A549 (cell line): ENCODE measurements around the gene BRCA2. TPM values are rescaled to one million over a fixed set of nuclear protein-coding genes. Genes with fewer than 3 reads are reported as not detected.

ENCODE experiments used
- ATAC-seq, 2 experiments: fragments of 200-7000 bp in 1 of 2; fragments of >200 bp in 1 of 2; cut with Nextera tagmentation in 1 of 2; cut with Tn5 transposase in 1 of 2; 3 replicates each; pipeline versions ENCODE4 v1.8.0 to v1.9.1; 2018 to 2020; ENCODE audit warnings: mild to moderate bottlenecking in 1 of 2, moderate library complexity in 1 of 2
- CTCF ChIA-PET: fragments of 300-600 bp; sonication (Branson Sonifier 250); formaldehyde crosslinking; extraction: SDS; loops from one replicate; lab custom pipeline; 2021; ENCODE audit warnings: antibody characterized with exemption, inconsistent platforms; lab: Yijun Ruan, JAX
- POLR2A ChIA-PET: fragments of 350-600 bp; formaldehyde crosslinking; extraction: SDS; loops from one replicate; lab custom pipeline; 2021; ENCODE audit warnings: antibody characterized with exemption, inconsistent platforms; lab: Yijun Ruan, JAX
- DNase-seq, 2 experiments: peaks; one replicate each; pipeline versions ENCODE4 v3.0.0 to v3.0.0-alpha.2; 2011 to 2016; ENCODE audit warnings: low read depth in 1 of 2, low spot score in 1 of 2
- FAIRE-seq: peaks from 2 replicates; lab custom pipeline; 2011; peaks lifted over from hg19 to GRCh38; lab: Jason Lieb, UNC
- H3K27ac ChIP-seq, 2 experiments: fragments of >200 bp; sonication (Bioruptor Twin); formaldehyde crosslinking; 3 replicates each; pipeline ENCODE4 v1.5.1; 2016 to 2017
- H3K4me1 ChIP-seq: fragments of >200 bp; sonication (Bioruptor Twin); formaldehyde crosslinking; 3 replicates; pipeline ENCODE4 v1.6.1; 2016
- H3K4me2 ChIP-seq: fragments of >200 bp; sonication (Bioruptor Twin); formaldehyde crosslinking; 3 replicates; pipeline ENCODE4 v1.6.1; 2016
- H3K4me3 ChIP-seq: fragments of >200 bp; sonication (Bioruptor Twin); formaldehyde crosslinking; 3 replicates; pipeline ENCODE4 v1.5.1; 2016
- H3K9me3 ChIP-seq: fragments of >200 bp; sonication (Bioruptor Twin); formaldehyde crosslinking; 3 replicates; pipeline ENCODE4 v1.6.1; 2016
- ATOH8 ChIP-seq: fragments of 250-450 bp; sonication (Bioruptor Pico); IDR thresholded peaks from 2 replicates; pipeline ENCODE4 v1.5.0; 2020; ENCODE audit warnings: low read depth, mild to moderate bottlenecking, moderate library complexity
- BCL3 ChIP-seq: fragments of >200 bp; sonication (Bioruptor Twin); formaldehyde crosslinking; IDR thresholded peaks from 3 replicates; pipeline ENCODE4 v1.6.1; 2016
- CBX2 ChIP-seq: fragments of 200-600 bp; sonication (generic); IDR thresholded peaks from 2 replicates; pipeline ENCODE4 v1.6.1; 2016; ENCODE audit warnings: low read depth, mild to moderate bottlenecking, borderline replicate concordance
- CTCF ChIP-seq: fragments of >200 bp; sonication (Bioruptor Twin); formaldehyde crosslinking; IDR thresholded peaks from 3 replicates; pipeline ENCODE4 v1.5.1; 2016
- E2F6 ChIP-seq: IDR thresholded peaks from 2 replicates; pipeline ENCODE4 v1.6.1; 2012; ENCODE audit warnings: low read depth, borderline replicate concordance
- EP300 ChIP-seq, 2 experiments: fragments of >200 bp; sonication (Bioruptor Twin); formaldehyde crosslinking; IDR thresholded peaks; 2 replicates in 1 of 2; 3 replicates in 1 of 2; pipeline ENCODE4 v1.6.1; 2016 to 2017
- FOSL2 ChIP-seq, 2 experiments: fragments of 450-650 bp in 1 of 2; fragments of >200 bp in 1 of 2; sonication (Bioruptor Twin) in 1 of 2; formaldehyde crosslinking; IDR thresholded peaks; 2 replicates each; pipeline versions ENCODE4 v1.5.0 to v1.6.1; 2016 to 2020; ENCODE audit warnings: mild to moderate bottlenecking in 1 of 2, moderate library complexity in 1 of 2
- HOXA7 ChIP-seq: fragments of 250-450 bp; sonication (Bioruptor Pico); IDR thresholded peaks from 2 replicates; pipeline ENCODE4 v1.5.0; 2020; ENCODE audit warnings: mild to moderate bottlenecking, moderate library complexity
- POLR2A ChIP-seq: IDR thresholded peaks from 2 replicates; pipeline ENCODE4 v1.6.1; 2012; ENCODE audit warnings: mild to moderate bottlenecking, low read length
- RFX5 ChIP-seq: fragments of 450-650 bp; IDR thresholded peaks from 2 replicates; pipeline ENCODE4 v1.7.1; 2014; ENCODE audit warnings: antibody characterized with exemption, mild to moderate bottlenecking, moderate library complexity
- RNF2 ChIP-seq: fragments of 200-600 bp; sonication (generic); IDR thresholded peaks from 2 replicates; pipeline ENCODE4 v1.6.1; 2016; ENCODE audit warnings: low read depth, mild to moderate bottlenecking, antibody characterized with exemption, moderate library complexity, borderline replicate concordance
- SMC3 ChIP-seq: fragments of >200 bp; sonication (Bioruptor Twin); formaldehyde crosslinking; IDR thresholded peaks from 3 replicates; pipeline ENCODE4 v1.6.1; 2018; ENCODE audit warnings: inconsistent platforms
- USF2 ChIP-seq: fragments of 450-650 bp; IDR thresholded peaks from 2 replicates; pipeline ENCODE4 v1.6.1; 2014; ENCODE audit warnings: antibody characterized with exemption
- ZFP36 ChIP-seq: fragments of 450-650 bp; IDR thresholded peaks from 2 replicates; pipeline ENCODE4 v1.6.1; 2014; ENCODE audit warnings: borderline replicate concordance; ENCODE audit not compliant: partially characterized antibody
- WGBS: methylation state at CpG from one replicate; pipeline ENCODE4 v1.1.6; 2017; ENCODE audit errors: missing lambda C conversion rate; 5-methylcytosine and 5-hydroxymethylcytosine counted together
- polyA plus RNA-seq, 4 experiments: library from polyadenylated mRNA; depleted of rRNA in 3 of 4; stranded (reverse); fragments of >200 nt; fragmentation: RNase III in 1 of 4; extraction: RNeasy Plus Mini Kit Qiagen cat#74134 plus additional on column Dnase treatment in 1 of 4; gene quantifications; 2 replicates in 3 of 4; 3 replicates in 1 of 4; pipeline ENCODE4 v1.2.3, GENCODE V29; 2011 to 2017

BRCA2 gene
- polyA plus RNA-seq, 2 of the 4 experiments (the other 2 are of a cell fraction): 2.6 to 4.6 TPM

GRCh38 chr13:32428581-32429432 is 113.5 kb downstream of the BRCA2 start:
- POLR2A ChIA-PET: no interaction called here

GRCh38 chr13:32429433-32429909 is 114.2 kb downstream of the BRCA2 start:
- Histone ChIP-seq H3K4me2 (no peak overlapping the region), H3K9me3 (no peaks in the 10 kb centered on the region), H3K4me3 (no peak overlapping the region), H3K27ac (no peak overlapping the region), H3K4me1 (no peaks in the 10 kb centered on the region)
- ChIA-PET CTCF (interaction anchor here (0.6 to 1.7 kb wide), 2 partner anchors 156 to 1312 kb away, joined by 3 read pairs; no protein-coding TSS in a partner anchor), POLR2A (no interaction called here)
- 92% methylated on average over 6 of the region's 6 CpGs for WGBS
- DNase-seq (no peak), ATAC-seq (no peak), FAIRE-seq (no peak)
- TF ChIP-seq BCL3: no peak
- TF ChIP-seq ATOH8 (CRISPR knock-in tag): no peak
- no peak for TF ChIP-seq CTCF
- no peak for TF ChIP-seq POLR2A
- no peak for TF ChIP-seq FOSL2 (IDR thresholded peaks at IDR 0.05)
- TF ChIP-seq FOSL2 (CRISPR knock-in tag; IDR thresholded peaks at IDR 0.05): no peak
- no peak for TF ChIP-seq RFX5
- TF ChIP-seq HOXA7 (CRISPR knock-in tag): no peak
- no peak for TF ChIP-seq EP300 (IDR thresholded peaks at IDR 0.05)
- no peak for TF ChIP-seq USF2
- TF ChIP-seq E2F6: no peak
- no peak for TF ChIP-seq RNF2

More at GRCh38 chr13:32428581-32429432, 113.5 kb downstream of the BRCA2 start:
- peak overlapping the region; percentile 85 for H3K4me2 ChIP-seq
- H3K4me1 ChIP-seq: no peaks in the 10 kb centered on the region
- no peak for DNase-seq
- no peak for ATAC-seq
- peak overlapping the region; percentile 70; the same call in 1 of the 3 replicates for H3K4me3 ChIP-seq
- FAIRE-seq: no peak
- TF ChIP-seq HOXA7 (CRISPR knock-in tag): no peak
- H3K9me3 ChIP-seq: no peaks in the 10 kb centered on the region
- WGBS: 89% methylated on average over 9 of the region's 9 CpGs
- CTCF ChIA-PET: interaction anchor here (0.6 to 1.7 kb wide), 2 partner anchors 157 to 1311 kb away, joined by 3 read pairs; no protein-coding TSS in a partner anchor
- H3K27ac ChIP-seq: peak overlapping the region in 1 of 2 experiments; percentile 85; a peak in 3 of 6 replicates

- 71% methylated on average over 6 of the region's 6 CpGs for WGBS
- ChIA-PET POLR2A (no interaction called here), CTCF (interaction anchor here (1.7 kb wide), 1 partner anchor 156 kb away, joined by 3 read pairs; no protein-coding TSS in a partner anchor)
- Histone ChIP-seq H3K4me1 (no peaks in the 10 kb centered on the region), H3K27ac (no peak overlapping the region), H3K4me2 (no peak overlapping the region), H3K9me3 (no peaks in the 10 kb centered on the region), H3K4me3 (no peak overlapping the region)
- no peak for ATAC-seq
- TF ChIP-seq CBX2 (no peak), ZFP36 (no peak), SMC3 (no peak)
- no peak for FAIRE-seq
- DNase-seq: no peak
Observed at GRCh38 chr13:32430018-32430747, 114.9 kb downstream of the BRCA2 start.
